Endothelial cell of umbilical vein (primary cell): ENCODE results near the gene EPS8L1.

Source experiments
- EZH2 ChIP-seq: IDR thresholded peaks from 2 replicates; pipeline ENCODE4 v1.6.1; 2012; ENCODE audit warnings: borderline replicate concordance, low read depth, mild to moderate bottlenecking, moderate library complexity, low read length, inconsistent platforms; ENCODE audit not compliant: severe bottlenecking
- FOS ChIP-seq: IDR thresholded peaks from 2 replicates; pipeline ENCODE4 v1.6.1; 2011; ENCODE audit warnings: mild to moderate bottlenecking, low read length, moderate library complexity, borderline replicate concordance; ENCODE audit not compliant: insufficient read depth
- MAX ChIP-seq: IDR thresholded peaks from 2 replicates; pipeline ENCODE4 v1.6.1; 2011; ENCODE audit not compliant: insufficient read depth, insufficient read length
- POLR2A ChIP-seq: IDR thresholded peaks from 2 replicates; pipeline ENCODE4 v1.6.1; 2012; ENCODE audit warnings: low read depth, mild to moderate bottlenecking, control low read depth, low read length
- POLR2AphosphoS5 ChIP-seq: IDR thresholded peaks from 2 replicates; pipeline ENCODE4 v1.6.1; 2012; ENCODE audit warnings: low read depth, mild to moderate bottlenecking, control low read depth, low read length, moderate library complexity; ENCODE audit not compliant: insufficient read depth
- TF ChIP-seq, protein P1 (sequence below), 2 donors: IDR thresholded peaks; 1 replicate in 1 of 2; 2 replicates in 1 of 2; pipeline ENCODE4 v1.5.1; 2011; ENCODE audit warnings: low read length in 2 of 2, mild to moderate bottlenecking in 2 of 2, moderate library complexity in 2 of 2, control low read depth in 1 of 2, inconsistent platforms in 1 of 2, low read depth in 1 of 2; ENCODE audit not compliant: insufficient read depth in 1 of 2; ENCODE audit errors: extremely low read depth in 1 of 2

DNA sequence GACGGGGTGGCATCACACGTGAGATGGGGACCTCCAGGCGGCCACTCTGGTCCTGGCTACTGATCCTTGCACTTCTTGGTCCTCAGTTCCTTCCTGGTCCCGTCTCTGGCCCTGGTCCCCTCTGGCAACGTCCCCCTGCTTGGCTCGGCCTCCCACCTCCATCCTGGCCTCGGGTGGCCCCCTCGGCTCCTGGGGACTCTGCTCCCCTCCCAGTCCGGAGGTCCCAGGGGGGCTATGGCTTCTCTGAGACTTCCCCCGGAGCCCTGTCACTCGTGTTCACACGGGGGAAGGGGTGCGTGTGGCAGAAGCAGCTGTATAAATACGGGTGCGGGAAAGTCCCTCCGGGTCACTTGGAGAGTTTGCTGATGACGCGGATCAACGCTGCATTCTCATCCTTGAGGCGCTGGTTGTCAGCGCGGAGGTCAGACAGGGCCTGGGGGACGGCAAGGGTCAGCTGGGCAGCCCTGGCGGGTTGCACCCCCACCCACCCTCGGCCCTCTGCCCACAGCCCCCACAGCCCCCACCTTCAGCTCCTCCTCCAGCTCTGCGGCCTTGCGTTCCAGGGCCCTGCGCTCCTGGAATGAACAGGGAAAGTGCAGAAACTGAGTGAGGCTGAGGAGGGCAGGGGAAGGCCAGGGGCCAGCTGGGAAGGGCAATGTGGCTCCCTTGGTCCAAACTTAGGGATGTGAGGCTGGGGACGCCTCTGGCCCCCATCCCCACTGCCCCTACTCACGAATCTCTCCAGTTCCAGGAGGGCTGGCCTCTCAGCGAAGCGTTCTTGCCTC is 15.6 kb downstream of the EPS8L1 start:
- TF ChIP-seq, protein P1, sequence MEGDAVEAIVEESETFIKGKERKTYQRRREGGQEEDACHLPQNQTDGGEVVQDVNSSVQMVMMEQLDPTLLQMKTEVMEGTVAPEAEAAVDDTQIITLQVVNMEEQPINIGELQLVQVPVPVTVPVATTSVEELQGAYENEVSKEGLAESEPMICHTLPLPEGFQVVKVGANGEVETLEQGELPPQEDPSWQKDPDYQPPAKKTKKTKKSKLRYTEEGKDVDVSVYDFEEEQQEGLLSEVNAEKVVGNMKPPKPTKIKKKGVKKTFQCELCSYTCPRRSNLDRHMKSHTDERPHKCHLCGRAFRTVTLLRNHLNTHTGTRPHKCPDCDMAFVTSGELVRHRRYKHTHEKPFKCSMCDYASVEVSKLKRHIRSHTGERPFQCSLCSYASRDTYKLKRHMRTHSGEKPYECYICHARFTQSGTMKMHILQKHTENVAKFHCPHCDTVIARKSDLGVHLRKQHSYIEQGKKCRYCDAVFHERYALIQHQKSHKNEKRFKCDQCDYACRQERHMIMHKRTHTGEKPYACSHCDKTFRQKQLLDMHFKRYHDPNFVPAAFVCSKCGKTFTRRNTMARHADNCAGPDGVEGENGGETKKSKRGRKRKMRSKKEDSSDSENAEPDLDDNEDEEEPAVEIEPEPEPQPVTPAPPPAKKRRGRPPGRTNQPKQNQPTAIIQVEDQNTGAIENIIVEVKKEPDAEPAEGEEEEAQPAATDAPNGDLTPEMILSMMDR (IDR thresholded peaks at IDR 0.05; ENCODE audit: extremely low read depth in 1 of 2, insufficient read depth in 1 of 2, low read depth in 1 of 2, low read length in 2 of 2): no peak
- TF ChIP-seq POLR2AphosphoS5 (no peak), POLR2A (no peak), MAX (no peak), EZH2 (no peak), FOS (no peak)
